WERI-Rb-1 (cell line): ENCODE measurements around the gene KCNK15.
A peak's percentile ranks its signal among the peaks of the same experiment; 100 is the strongest.

ENCODE experiments used
- DNase-seq: peaks from one replicate; pipeline ENCODE4 v3.0.0-alpha.2; 2020
- H3K27ac ChIP-seq: fragments of 250-450 bp; sonication (Bioruptor Pico); 2 replicates; pipeline ENCODE4 v1.5.1; 2020; ENCODE audit warnings: mild to moderate bottlenecking, moderate library complexity
- H3K27me3 ChIP-seq: fragments of 250-450 bp; sonication (Bioruptor Pico); 2 replicates; pipeline ENCODE4 v1.5.1; 2021; ENCODE audit warnings: mild to moderate bottlenecking, low read depth, moderate library complexity; ENCODE audit not compliant: insufficient read depth, severe bottlenecking
- H3K36me3 ChIP-seq: fragments of 250-450 bp; sonication (Bioruptor Pico); 2 replicates; pipeline ENCODE4 v1.5.1; 2020; ENCODE audit warnings: mild to moderate bottlenecking, moderate library complexity
- H3K4me3 ChIP-seq: 2 replicates; pipeline ENCODE4 v1.5.1; 2011; ENCODE audit warnings: low read depth, mild to moderate bottlenecking, control low read depth, low read length
- H3K9me3 ChIP-seq: fragments of 250-450 bp; sonication (Bioruptor Pico); 2 replicates; pipeline ENCODE4 v1.5.1; 2021; ENCODE audit warnings: mild to moderate bottlenecking, moderate library complexity; ENCODE audit not compliant: severe bottlenecking
- TF ChIP-seq, protein P1 (sequence below): IDR thresholded peaks from 2 replicates; pipeline ENCODE4 v1.5.1; 2011; ENCODE audit warnings: low read depth, mild to moderate bottlenecking, control low read depth, inconsistent platforms, low read length

The KCNK15 gene

GRCh38 chr20:44746367-44747165 lies 901 bp downstream of the KCNK15 start:
- Histone ChIP-seq H3K9me3 (no peaks in the 10 kb centered on the region), H3K4me3 (peak overlapping the region; percentile 41), H3K36me3 (0 out of 2 replicates have a peak, but pooled peaks cover 3% of the 10 kb centered on the region), H3K27ac (peak overlapping the region; percentile 69), H3K27me3 (no peaks in the 10 kb centered on the region)
- no peak for DNase-seq
- TF ChIP-seq, protein P1, sequence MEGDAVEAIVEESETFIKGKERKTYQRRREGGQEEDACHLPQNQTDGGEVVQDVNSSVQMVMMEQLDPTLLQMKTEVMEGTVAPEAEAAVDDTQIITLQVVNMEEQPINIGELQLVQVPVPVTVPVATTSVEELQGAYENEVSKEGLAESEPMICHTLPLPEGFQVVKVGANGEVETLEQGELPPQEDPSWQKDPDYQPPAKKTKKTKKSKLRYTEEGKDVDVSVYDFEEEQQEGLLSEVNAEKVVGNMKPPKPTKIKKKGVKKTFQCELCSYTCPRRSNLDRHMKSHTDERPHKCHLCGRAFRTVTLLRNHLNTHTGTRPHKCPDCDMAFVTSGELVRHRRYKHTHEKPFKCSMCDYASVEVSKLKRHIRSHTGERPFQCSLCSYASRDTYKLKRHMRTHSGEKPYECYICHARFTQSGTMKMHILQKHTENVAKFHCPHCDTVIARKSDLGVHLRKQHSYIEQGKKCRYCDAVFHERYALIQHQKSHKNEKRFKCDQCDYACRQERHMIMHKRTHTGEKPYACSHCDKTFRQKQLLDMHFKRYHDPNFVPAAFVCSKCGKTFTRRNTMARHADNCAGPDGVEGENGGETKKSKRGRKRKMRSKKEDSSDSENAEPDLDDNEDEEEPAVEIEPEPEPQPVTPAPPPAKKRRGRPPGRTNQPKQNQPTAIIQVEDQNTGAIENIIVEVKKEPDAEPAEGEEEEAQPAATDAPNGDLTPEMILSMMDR = no peak

- Histone ChIP-seq H3K36me3 (0 out of 2 replicates have a peak, but pooled peaks cover 3% of the 10 kb centered on the region), H3K27me3 (no peaks in the 10 kb centered on the region), H3K9me3 (no peaks in the 10 kb centered on the region), H3K4me3 (no peak overlapping the region), H3K27ac (peak overlapping the region; percentile 28)
- DNase-seq = peak; percentile 87
- TF ChIP-seq, protein P1 = peak; percentile 81
These were observed 1.7 kb downstream of the KCNK15 start for GRCh38 chr20:44747166-44748004.

GRCh38 chr20:44748005-44748370 lies 2.3 kb downstream of the KCNK15 start:
- no peak for DNase-seq
- TF ChIP-seq, protein P1 = no peak
- Histone ChIP-seq H3K4me3 (no peak overlapping the region), H3K9me3 (no peaks in the 10 kb centered on the region), H3K27me3 (no peaks in the 10 kb centered on the region), H3K36me3 (0 out of 2 replicates have a peak, but pooled peaks cover 3% of the 10 kb centered on the region), H3K27ac (no peak overlapping the region)

DNA sequence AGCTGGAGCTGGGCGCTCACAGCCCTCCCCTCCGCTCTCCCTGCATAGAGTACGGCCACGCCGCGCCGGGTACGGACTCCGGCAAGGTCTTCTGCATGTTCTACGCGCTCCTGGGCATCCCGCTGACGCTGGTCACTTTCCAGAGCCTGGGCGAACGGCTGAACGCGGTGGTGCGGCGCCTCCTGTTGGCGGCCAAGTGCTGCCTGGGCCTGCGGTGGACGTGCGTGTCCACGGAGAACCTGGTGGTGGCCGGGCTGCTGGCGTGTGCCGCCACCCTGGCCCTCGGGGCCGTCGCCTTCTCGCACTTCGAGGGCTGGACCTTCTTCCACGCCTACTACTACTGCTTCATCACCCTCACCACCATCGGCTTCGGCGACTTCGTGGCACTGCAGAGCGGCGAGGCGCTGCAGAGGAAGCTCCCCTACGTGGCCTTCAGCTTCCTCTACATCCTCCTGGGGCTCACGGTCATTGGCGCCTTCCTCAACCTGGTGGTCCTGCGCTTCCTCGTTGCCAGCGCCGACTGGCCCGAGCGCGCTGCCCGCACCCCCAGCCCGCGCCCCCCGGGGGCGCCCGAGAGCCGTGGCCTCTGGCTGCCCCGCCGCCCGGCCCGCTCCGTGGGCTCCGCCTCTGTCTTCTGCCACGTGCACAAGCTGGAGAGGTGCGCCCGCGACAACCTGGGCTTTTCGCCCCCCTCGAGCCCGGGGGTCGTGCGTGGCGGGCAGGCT lies 4.6 kb downstream of the KCNK15 start:
- Histone ChIP-seq H3K36me3 (0 out of 2 replicates have a peak, but pooled peaks cover 3% of the 10 kb centered on the region), H3K27ac (no peak overlapping the region), H3K27me3 (no peaks in the 10 kb centered on the region), H3K4me3 (no peak overlapping the region), H3K9me3 (no peaks in the 10 kb centered on the region)
- TF ChIP-seq, protein P1 = peak; percentile 37
- DNase-seq = no peak

DNA sequence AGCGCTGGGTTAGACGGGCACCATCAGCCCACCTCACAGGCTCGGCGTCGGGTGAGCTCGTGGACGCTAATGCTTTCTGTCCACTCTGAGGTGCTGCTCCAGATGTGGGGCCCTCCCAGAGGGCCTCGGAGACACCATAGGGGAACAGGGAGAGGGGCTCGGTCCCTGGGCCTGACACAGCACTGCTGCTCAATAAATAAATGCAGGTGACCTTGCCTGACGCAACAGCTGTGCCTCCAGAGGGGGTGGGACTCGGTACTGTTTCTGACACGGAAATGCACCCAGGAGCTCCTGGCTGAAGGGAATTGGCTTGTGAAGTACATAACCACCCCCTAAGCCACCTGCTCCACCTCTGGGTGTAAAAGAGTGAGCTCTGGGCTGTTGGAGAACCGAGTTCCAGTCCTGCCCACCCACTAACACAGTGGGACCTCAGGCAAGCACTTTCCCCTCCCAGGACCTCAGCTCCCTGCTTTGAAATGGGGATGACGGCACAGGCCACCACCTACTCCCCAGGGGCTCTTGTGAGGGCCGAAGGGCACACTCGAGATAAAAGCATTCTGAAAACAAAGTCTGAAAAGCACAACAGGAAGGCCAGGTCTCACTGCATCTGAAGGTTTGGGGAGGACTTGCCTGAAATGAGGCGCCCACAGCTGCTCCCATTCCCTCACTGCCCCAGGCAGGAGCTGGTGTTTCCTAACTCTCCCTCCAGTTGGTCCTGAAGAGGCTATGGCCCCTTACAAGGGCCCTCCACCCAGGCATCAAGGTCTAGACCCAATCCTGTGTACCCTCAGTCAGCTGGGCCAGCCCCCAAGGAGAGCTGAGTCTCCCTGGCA lies 6.7 kb downstream of the KCNK15 start:
- DNase-seq = no peak
- Histone ChIP-seq H3K36me3 (peaks cover 3% of the 10 kb centered on the region; the same call in 1 of the 2 replicates), H3K4me3 (no peak overlapping the region), H3K9me3 (no peaks in the 10 kb centered on the region), H3K27me3 (no peaks in the 10 kb centered on the region), H3K27ac (no peak overlapping the region)
- TF ChIP-seq, protein P1 = no peak
